Bronchial epithelial cell (primary cell): ENCODE data around the gene MIER2. TPM values are rescaled to one million over a fixed set of nuclear protein-coding genes. Genes with fewer than 3 reads are reported as not detected.
A peak's percentile ranks its signal among the peaks of the same experiment; 100 is the strongest.

ENCODE experiments used
- DNase-seq: peaks from one replicate; pipeline ENCODE4 v3.0.0-alpha.2; 2010; ENCODE audit warnings: low read depth
- FAIRE-seq: peaks from 2 replicates; lab custom pipeline; 2011; peaks lifted over from hg19 to GRCh38; lab: Jason Lieb, UNC
- H3K27me3 ChIP-seq: 2 replicates; pipeline ENCODE4 v1.5.1; 2011; ENCODE audit warnings: low read length; ENCODE audit not compliant: control insufficient read depth, insufficient read depth
- H3K36me3 ChIP-seq: 2 replicates; pipeline ENCODE4 v1.5.1; 2011; ENCODE audit warnings: low read length; ENCODE audit not compliant: control insufficient read depth, insufficient read depth
- H3K4me3 ChIP-seq: 2 replicates; pipeline ENCODE4 v1.5.1; 2011; ENCODE audit warnings: mild to moderate bottlenecking, low read depth, low read length, control low read depth
- CTCF ChIP-seq: IDR thresholded peaks from 2 replicates; pipeline ENCODE4 v1.5.1; 2011; ENCODE audit warnings: mild to moderate bottlenecking, moderate library complexity, low read length, control low read depth, inconsistent platforms; ENCODE audit not compliant: insufficient read depth, severe bottlenecking
- total RNA-seq: library from RNA; depleted of rRNA; stranded (reverse); fragments of >200 nt; gene quantifications from 2 replicates; pipeline ENCODE4 v1.2.1, GENCODE V29; 2014

MIER2 gene
- total RNA-seq, 1 donor from 2014 or later, result 19.0 TPM

DNA sequence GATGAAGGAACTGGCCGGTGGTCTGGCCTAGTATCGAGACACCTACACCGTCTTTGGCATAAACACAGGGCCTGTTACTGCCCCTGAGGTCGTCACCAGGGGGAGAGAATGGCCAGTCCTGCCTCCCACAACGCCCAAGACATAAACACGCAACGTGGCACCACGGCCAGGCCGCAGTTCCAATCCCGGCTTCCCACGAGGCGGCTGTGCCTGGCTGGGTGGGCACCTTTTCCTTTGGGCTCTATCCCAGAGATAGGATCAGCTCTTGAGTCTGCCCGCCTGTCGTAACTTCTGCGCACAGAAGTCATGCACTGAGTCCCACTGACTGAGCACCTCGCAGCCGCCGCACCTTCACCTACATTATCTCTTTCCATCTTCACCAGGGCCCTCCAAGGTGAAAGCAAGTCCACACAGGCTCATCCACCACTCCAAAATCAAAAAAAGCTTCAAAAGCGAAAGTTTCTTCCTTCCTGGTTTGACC lies 1.1 kb downstream of the MIER2 start:
- no peak for FAIRE-seq
- peaks cover 6% of the 10 kb centered on the region for H3K36me3 ChIP-seq
- H3K27me3 ChIP-seq, result no peaks in the 10 kb centered on the region
- no peak for TF ChIP-seq CTCF
- peak overlapping the region; percentile 53 for H3K4me3 ChIP-seq
- peak; percentile 25 for DNase-seq

DNA sequence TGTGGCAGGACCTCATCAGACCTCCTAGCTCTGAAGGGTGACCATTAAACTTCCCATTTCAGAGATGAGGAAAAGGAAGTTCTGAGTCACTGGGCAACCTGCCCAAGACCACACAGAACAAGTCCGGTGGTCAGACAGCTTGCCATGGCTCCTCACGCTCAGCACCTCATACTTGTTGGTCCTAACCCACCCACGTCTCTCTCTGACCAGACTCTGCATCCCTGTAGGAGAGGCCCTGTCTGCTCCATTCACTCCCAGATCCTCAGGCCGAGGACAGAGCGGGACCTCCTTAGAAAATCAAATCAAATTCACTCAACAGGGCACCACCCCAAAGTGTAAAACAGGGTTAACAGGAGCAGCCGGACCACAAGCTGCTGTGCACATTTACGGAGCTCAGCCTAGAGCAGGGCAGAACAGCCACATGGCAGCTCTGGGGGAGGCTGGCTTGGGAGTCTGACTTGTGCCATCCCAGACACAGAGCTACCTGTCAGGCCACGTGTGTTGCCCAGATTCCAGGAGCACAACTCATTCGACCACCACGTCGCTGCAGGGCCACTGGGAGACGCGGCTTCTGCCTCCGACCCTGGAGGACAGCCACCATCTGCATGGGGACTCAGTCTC lies 1.7 kb downstream of the MIER2 start:
- no peaks in the 10 kb centered on the region for H3K27me3 ChIP-seq
- DNase-seq, result peak; percentile 75

DNA sequence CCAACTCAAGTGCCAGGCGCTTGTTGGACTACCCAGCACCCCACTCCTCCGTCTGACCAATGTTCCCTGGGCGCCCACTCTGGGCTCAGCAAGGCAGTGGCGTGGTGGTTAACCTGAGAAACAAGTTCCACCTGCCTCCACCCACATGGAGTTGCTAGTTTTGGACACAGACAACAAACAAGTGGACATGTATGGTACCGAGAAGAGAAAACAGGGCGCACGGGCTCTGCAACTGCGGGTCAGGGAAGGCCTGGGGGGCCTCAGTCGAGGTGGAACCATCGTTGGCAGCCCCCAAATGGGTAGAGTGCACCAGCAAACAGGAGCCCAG lies 2.5 kb downstream of the MIER2 start:
- DNase-seq, result no peak
- TF ChIP-seq CTCF, result no peak
- Histone ChIP-seq H3K4me3 (no peak overlapping the region), H3K36me3 (peaks cover 6% of the 10 kb centered on the region), H3K27me3 (no peaks in the 10 kb centered on the region)
- FAIRE-seq, result no peak

More for the DNA sequence above, 1.7 kb downstream of the MIER2 start:
- peak; percentile 72 for FAIRE-seq
- Histone ChIP-seq H3K36me3 (peaks cover 6% of the 10 kb centered on the region), H3K4me3 (peak overlapping the region; percentile 53)
- no peak for TF ChIP-seq CTCF

DNA sequence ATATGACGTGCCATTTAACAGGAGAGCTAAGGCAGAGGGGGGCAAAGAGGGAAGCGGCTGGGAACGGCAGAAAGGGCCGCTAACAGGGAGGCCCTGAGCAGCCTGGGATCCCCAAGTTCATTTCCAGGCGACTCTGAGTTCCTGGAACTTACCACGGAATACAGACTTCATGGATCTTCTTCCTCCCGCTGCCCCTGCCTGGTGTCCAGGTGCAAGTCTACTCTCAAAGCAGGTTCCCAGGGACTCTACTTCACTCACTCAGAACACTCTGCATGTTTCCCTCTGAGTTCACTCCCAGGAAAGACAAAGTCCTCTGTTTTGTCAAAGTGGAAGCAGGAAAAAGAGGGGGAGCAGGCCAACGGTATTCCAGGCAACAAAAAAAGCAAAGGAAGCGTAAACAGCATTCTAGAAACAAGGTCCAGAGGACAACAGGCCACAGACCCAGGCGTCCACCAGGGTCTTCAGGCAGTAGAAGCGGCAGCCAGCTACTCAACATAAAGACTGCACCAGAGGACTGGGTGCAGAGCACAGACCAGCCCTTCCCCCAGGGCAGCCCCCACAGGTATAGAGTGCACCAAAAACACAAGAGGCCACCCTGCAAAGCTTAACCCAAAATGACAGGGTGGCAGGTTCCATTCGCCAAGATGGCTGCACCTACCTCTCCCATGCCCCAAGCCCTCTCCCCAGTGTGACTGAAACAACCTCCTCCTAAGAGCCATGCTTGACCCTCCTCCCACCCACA lies 3.0 kb downstream of the MIER2 start:
- no peak for DNase-seq
- Histone ChIP-seq H3K4me3 (no peak overlapping the region), H3K27me3 (no peaks in the 10 kb centered on the region), H3K36me3 (peaks cover 6% of the 10 kb centered on the region)
- no peak for TF ChIP-seq CTCF
- FAIRE-seq, result no peak

DNA sequence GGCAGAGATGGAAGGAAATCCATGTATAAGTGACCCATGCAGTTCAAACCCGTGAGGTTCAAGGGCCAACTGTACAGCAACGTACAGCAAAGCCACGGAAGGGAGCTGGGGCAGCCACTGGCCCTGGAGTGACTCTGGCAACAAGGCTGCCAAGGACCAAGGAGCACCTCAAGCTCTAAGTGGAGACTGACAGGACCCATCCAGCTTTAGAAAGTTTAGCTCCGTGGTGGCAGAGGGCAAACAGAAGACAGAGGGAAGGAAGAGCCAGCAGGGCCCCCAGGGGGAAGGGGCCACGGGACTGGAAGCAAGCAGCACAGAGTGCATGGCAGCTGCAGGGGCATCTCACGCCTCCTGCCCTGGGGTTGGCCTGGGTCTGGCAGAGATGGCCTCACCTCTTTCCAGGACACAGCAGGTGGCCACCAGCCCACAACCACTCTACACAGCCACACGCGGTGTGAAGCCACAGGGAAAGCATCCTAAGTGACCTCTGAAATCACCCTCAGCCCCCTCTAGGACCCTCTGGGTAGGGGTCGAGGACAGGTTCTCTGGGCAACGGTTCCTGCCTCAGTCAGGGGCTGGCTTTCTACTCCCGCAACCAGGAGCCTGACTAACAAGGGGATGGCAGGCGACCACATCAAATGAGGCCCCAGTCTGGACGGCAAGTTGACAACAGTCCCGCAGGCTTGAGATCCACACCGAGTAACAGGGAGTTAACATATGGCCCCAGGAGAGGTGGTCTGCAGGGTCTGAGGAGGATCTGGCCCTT lies 3.8 kb downstream of the MIER2 start:
- FAIRE-seq, result no peak
- DNase-seq, result no peak
- Histone ChIP-seq H3K4me3 (no peak overlapping the region), H3K36me3 (peaks cover 8% of the 10 kb centered on the region), H3K27me3 (no peaks in the 10 kb centered on the region)
- no peak for TF ChIP-seq CTCF
